Kidney (tissue), 14 donors: ENCODE results near the gene SOCS6. TPM values are rescaled to one million over a fixed set of nuclear protein-coding genes. Genes with fewer than 3 reads are reported as not detected.
"Not testable (repeated sequence)": the region's sequence is repeated elsewhere in the genome, so short reads cannot be mapped to it uniquely, and the experiment has no call there.

Source experiments
- DNase-seq, 5 donors: peaks; one replicate each; pipeline ENCODE4 v3.0.0-alpha.2; 2013 to 2020
- FAIRE-seq: peaks from 2 replicates; lab custom pipeline; 2012; peaks lifted over from hg19 to GRCh38; lab: Jason Lieb, UNC
- H3K27ac ChIP-seq, 2 donors: one replicate each; pipeline ENCODE4 v1.7.0; 2013; ENCODE audit warnings: low read depth in 2 of 2, low read length in 2 of 2, inconsistent platforms in 1 of 2
- H3K27me3 ChIP-seq: one replicate; pipeline ENCODE4 v1.7.1; 2013; ENCODE audit warnings: low read length, inconsistent platforms; ENCODE audit not compliant: control insufficient read depth, insufficient read depth
- H3K36me3 ChIP-seq, 3 donors: one replicate each; pipeline versions ENCODE4 v1.7.0 to v1.7.1; 2013; ENCODE audit warnings: low read length in 3 of 3, control low read depth in 1 of 3, inconsistent platforms in 1 of 3; ENCODE audit not compliant: insufficient read depth in 3 of 3, control insufficient read depth in 2 of 3
- H3K4me1 ChIP-seq, 3 donors: one replicate each; pipeline versions ENCODE4 v1.7.0 to v1.7.1; 2013; ENCODE audit warnings: low read length in 3 of 3, inconsistent platforms in 1 of 3, low read depth in 1 of 3; ENCODE audit not compliant: control insufficient read depth in 2 of 3, insufficient read depth in 2 of 3
- H3K4me3 ChIP-seq, 3 donors: one replicate each; pipeline versions ENCODE4 v1.7.0 to v1.8.1; 2013; ENCODE audit warnings: low read length in 3 of 3, control low read depth in 1 of 3, inconsistent platforms in 1 of 3
- H3K9ac ChIP-seq, 3 donors: one replicate each; pipeline versions ENCODE4 v1.7.0 to v1.7.1; 2013; ENCODE audit warnings: low read length in 3 of 3, control low read depth in 1 of 3, inconsistent platforms in 1 of 3
- H3K9me3 ChIP-seq, 3 donors: one replicate each; pipeline versions ENCODE4 v1.7.0 to v1.7.1; 2013; ENCODE audit warnings: low read length in 3 of 3, control low read depth in 1 of 3, inconsistent platforms in 1 of 3; ENCODE audit not compliant: control insufficient read depth in 2 of 3, insufficient read depth in 1 of 3
- intact Hi-C: fragments of 100-400 bp; cut with DNase I; formaldehyde crosslinking; loops from one replicate; pipeline ENCODE4 v1.11.1; 2022
- polyA plus RNA-seq: library from polyadenylated mRNA; stranded (reverse); fragments of 350-450 nt; fragmentation: Illumina TruSeq; extraction: RNeasy Lipid Tissue Mini Kit (QIAGEN cat#74804); gene quantifications from one replicate; pipeline ENCODE4 v1.2.3, GENCODE V29; 2014; ENCODE audit warnings: low read depth, low replicate concordance; ENCODE audit not compliant: insufficient read depth
- total RNA-seq: library from RNA; stranded (reverse); fragmentation: NEBNext Ultra II Directional; extraction: Animal tissue kit (Norgen Biotek cat#: 25700); gene quantifications from one replicate; pipeline ENCODE4 v1.2.1, GENCODE V29; 2021
- TF ChIP-seq, protein P1 (sequence below): IDR thresholded peaks from 3 replicates; pipeline ENCODE4 v1.5.1; 2012; ENCODE audit warnings: mild to moderate bottlenecking, moderate library complexity, borderline replicate concordance; ENCODE audit not compliant: insufficient read depth; ENCODE audit errors: extremely low read depth
- donor health status: control.
- donor health status: control.
- donor health status: control.
- donor health status: control.
- donor health status: control.
- donor health status: DM: yes; HTN: yes; CAD: no.
- donor health status: Normal renal cell carcinoma (clear cell type).

SOCS6 gene
- total and polyA plus RNA-seq, 2 donors from 2014 or later = 5.1 to 18.7 TPM

- DNase-seq (no peak), FAIRE-seq (no peak)
- no peaks in the 10 kb centered on the region for H3K27me3 ChIP-seq
- H3K27ac ChIP-seq = no peak overlapping the region
- no peak overlapping the region for H3K9ac ChIP-seq
- intact Hi-C loops = no loop called here
- TF ChIP-seq, protein P1, sequence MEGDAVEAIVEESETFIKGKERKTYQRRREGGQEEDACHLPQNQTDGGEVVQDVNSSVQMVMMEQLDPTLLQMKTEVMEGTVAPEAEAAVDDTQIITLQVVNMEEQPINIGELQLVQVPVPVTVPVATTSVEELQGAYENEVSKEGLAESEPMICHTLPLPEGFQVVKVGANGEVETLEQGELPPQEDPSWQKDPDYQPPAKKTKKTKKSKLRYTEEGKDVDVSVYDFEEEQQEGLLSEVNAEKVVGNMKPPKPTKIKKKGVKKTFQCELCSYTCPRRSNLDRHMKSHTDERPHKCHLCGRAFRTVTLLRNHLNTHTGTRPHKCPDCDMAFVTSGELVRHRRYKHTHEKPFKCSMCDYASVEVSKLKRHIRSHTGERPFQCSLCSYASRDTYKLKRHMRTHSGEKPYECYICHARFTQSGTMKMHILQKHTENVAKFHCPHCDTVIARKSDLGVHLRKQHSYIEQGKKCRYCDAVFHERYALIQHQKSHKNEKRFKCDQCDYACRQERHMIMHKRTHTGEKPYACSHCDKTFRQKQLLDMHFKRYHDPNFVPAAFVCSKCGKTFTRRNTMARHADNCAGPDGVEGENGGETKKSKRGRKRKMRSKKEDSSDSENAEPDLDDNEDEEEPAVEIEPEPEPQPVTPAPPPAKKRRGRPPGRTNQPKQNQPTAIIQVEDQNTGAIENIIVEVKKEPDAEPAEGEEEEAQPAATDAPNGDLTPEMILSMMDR = no peak
- H3K36me3 ChIP-seq = no peaks in the 10 kb centered on the region
- H3K4me3 ChIP-seq = no peak overlapping the region
- no peaks in the 10 kb centered on the region for H3K9me3 ChIP-seq
- H3K4me1 ChIP-seq = no peaks in the 10 kb centered on the region
Observed at GRCh38 chr18:70365361-70365760, 76.5 kb downstream of the SOCS6 start.

- no peaks in the 10 kb centered on the region for H3K9me3 ChIP-seq
- H3K9ac ChIP-seq = no peak overlapping the region
- TF ChIP-seq, protein P1 = no peak
- H3K4me1 ChIP-seq = no peaks in the 10 kb centered on the region
- no peak overlapping the region for H3K27ac ChIP-seq
- intact Hi-C loops = no loop called here
- FAIRE-seq = no peak
- no peak overlapping the region for H3K4me3 ChIP-seq
- H3K27me3 ChIP-seq = no peaks in the 10 kb centered on the region
- DNase-seq = no peak
- no peaks in the 10 kb centered on the region for H3K36me3 ChIP-seq
Observed at GRCh38 chr18:70366174-70366573, 77.3 kb downstream of the SOCS6 start.

- intact Hi-C loops = no loop called here
- no peak for FAIRE-seq
Observed at GRCh38 chr18:70366670-70367069, 77.8 kb downstream of the SOCS6 start.

DNA sequence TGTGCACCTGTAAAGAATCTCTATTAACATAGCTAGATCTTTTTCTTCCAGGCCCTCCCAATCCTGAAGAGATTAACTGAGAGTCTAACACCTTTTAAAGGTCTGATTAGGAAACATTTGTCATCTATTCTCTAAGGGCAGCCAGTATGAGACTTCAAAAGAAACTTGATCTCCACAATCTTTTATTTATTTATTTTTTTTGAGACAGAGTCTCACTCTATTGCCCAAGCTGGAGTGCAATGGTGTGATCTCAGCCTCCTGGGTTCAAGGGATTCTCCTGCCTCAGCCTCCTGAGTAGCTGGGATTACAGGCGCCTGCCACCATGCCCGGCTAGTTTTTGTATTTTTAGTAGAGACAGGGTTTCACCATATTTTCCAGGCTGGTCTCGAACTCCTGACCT, 78.5 kb downstream of the SOCS6 start:
- H3K4me3 ChIP-seq, H3K4me1 ChIP-seq, H3K27me3 ChIP-seq, FAIRE-seq, intact Hi-C loops, DNase-seq, H3K36me3 ChIP-seq, H3K9ac ChIP-seq, H3K9me3 ChIP-seq, H3K27ac ChIP-seq: not testable (repeated sequence)

More at GRCh38 chr18:70366670-70367069, 77.8 kb downstream of the SOCS6 start:
- TF ChIP-seq, protein P1 = no peak
- Histone ChIP-seq H3K36me3 (no peaks in the 10 kb centered on the region), H3K27ac (no peak overlapping the region), H3K27me3 (no peaks in the 10 kb centered on the region), H3K9me3 (no peaks in the 10 kb centered on the region), H3K4me1 (no peaks in the 10 kb centered on the region), H3K9ac (no peak overlapping the region), H3K4me3 (no peak overlapping the region)
- DNase-seq = no peak
